ENCODE results near the gene CHRNE.
A peak's percentile ranks its signal among the peaks of the same experiment; 100 is the strongest.

The CHRNE gene

GRCh38 chr17:4850246-4850645, 52.7 kb downstream of the CHRNE start:
- Histone ChIP-seq H3K4me3 (ENCODE audit: low read depth, low read length) (no peak overlapping the region), H3K27ac (ENCODE audit: low read depth, low read length) (peak overlapping the region; percentile 97), H3K4me1 (ENCODE audit: control insufficient read depth, insufficient read depth, low read length) (peaks cover 42% of the 10 kb centered on the region), H3K9me3 (ENCODE audit: control insufficient read depth, insufficient read depth, low read length) (no peaks in the 10 kb centered on the region), H3K9ac (ENCODE audit: low read depth, low read length) (no peak overlapping the region), H3K27me3 (ENCODE audit: control insufficient read depth, insufficient read depth, low read length) (no peaks in the 10 kb centered on the region), H3K36me3 (ENCODE audit: control insufficient read depth, insufficient read depth, low read length) (no peaks in the 10 kb centered on the region)

GRCh38 chr17:4849011-4849536, 53.8 kb downstream of the CHRNE start:
- Histone ChIP-seq H3K27ac (ENCODE audit: low read depth, low read length) (peak overlapping the region; percentile 97), H3K9ac (ENCODE audit: low read depth, low read length) (peak overlapping the region; percentile 53), H3K36me3 (ENCODE audit: control insufficient read depth, insufficient read depth, low read length) (no peaks in the 10 kb centered on the region)

More at GRCh38 chr17:4849011-4849536, 53.8 kb downstream of the CHRNE start:
- Histone ChIP-seq H3K9me3 (ENCODE audit: control insufficient read depth, insufficient read depth, low read length) (no peaks in the 10 kb centered on the region), H3K4me3 (ENCODE audit: low read depth, low read length) (0 out of 2 replicates have a peak overlapping the region, but pooled peaks have one; percentile 27), H3K4me1 (ENCODE audit: control insufficient read depth, insufficient read depth, low read length) (peaks cover 37% of the 10 kb centered on the region), H3K27me3 (ENCODE audit: control insufficient read depth, insufficient read depth, low read length) (no peaks in the 10 kb centered on the region)

Data from HUES48 (cell line).